ENCODE results near the gene ACTN2. TPM values are rescaled to one million over a fixed set of nuclear protein-coding genes. Genes with fewer than 3 reads are reported as not detected.

ACTN2 gene
- total RNA-seq, 4 donors from 2014 or later = 8.3 TPM; not detected in 3

DNA sequence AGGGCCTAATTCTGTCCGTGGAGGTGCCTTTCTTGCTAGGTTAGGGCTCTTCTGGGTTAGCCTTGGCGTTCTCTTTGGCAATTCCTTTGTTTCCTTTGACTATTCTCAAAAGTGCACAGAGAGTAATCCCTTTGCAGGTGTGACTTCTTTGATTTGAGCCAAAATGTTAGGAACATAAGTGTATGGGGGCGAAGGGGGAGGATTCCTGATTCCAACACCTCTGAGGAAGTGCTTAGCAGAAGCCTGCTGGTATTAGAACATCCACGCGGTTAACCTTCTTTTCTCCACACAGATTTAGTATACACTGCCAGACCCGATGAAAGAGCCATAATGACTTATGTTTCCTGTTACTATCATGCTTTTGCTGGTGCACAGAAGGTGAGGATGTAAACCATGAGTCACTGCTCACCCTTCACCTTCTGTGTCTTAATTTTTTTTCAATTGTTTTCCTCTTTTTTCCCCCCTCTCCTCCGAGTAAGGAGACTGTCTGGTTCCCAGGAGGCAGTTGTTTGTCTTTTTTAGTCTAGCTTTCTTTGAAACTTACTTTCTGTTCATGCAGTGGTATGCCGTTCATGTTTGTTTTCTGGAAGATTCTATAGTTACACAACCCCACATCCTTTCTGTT is 48.0 kb downstream of the ACTN2 start:
- Histone ChIP-seq H3K9me3 (no peaks in the 10 kb centered on the region), H3K27ac (no peak overlapping the region), H3K27me3 (no peaks in the 10 kb centered on the region), H3K4me1 (no peaks in the 10 kb centered on the region), H3K36me3 (no peaks in the 10 kb centered on the region), H3K4me3 (no peak overlapping the region)
- no peak for DNase-seq
- TF ChIP-seq, protein P1, sequence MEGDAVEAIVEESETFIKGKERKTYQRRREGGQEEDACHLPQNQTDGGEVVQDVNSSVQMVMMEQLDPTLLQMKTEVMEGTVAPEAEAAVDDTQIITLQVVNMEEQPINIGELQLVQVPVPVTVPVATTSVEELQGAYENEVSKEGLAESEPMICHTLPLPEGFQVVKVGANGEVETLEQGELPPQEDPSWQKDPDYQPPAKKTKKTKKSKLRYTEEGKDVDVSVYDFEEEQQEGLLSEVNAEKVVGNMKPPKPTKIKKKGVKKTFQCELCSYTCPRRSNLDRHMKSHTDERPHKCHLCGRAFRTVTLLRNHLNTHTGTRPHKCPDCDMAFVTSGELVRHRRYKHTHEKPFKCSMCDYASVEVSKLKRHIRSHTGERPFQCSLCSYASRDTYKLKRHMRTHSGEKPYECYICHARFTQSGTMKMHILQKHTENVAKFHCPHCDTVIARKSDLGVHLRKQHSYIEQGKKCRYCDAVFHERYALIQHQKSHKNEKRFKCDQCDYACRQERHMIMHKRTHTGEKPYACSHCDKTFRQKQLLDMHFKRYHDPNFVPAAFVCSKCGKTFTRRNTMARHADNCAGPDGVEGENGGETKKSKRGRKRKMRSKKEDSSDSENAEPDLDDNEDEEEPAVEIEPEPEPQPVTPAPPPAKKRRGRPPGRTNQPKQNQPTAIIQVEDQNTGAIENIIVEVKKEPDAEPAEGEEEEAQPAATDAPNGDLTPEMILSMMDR (IDR thresholded peaks at IDR 0.05) = no peak
- no peak for TF ChIP-seq POLR2A (IDR thresholded peaks at IDR 0.05)

DNA sequence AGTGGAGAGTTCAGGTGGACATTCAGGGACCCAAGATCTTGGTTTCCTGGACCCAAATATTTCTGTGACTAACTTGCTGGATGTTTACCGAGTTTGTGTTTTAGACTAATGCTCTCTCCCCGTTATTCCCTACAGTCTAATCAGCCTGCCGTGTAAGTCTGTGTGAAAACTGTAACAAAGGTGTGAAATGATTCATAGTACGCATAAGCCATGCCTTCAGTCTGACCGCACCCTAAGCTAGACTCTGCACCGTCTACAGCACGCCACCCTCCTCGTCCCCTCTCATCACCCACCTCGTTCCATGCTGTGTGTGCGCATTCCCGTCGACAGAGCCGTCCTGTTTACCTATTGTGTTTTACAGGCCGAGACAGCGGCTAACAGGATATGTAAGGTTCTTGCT is 50.5 kb downstream of the ACTN2 start:
- Histone ChIP-seq H3K4me3 (no peak overlapping the region), H3K27ac (no peak overlapping the region), H3K36me3 (no peaks in the 10 kb centered on the region), H3K27me3 (no peaks in the 10 kb centered on the region), H3K9me3 (no peaks in the 10 kb centered on the region), H3K4me1 (no peaks in the 10 kb centered on the region)
- TF ChIP-seq, protein P1 (IDR thresholded peaks at IDR 0.05) = no peak
- TF ChIP-seq POLR2A (IDR thresholded peaks at IDR 0.05) = no peak
- DNase-seq = no peak

DNA sequence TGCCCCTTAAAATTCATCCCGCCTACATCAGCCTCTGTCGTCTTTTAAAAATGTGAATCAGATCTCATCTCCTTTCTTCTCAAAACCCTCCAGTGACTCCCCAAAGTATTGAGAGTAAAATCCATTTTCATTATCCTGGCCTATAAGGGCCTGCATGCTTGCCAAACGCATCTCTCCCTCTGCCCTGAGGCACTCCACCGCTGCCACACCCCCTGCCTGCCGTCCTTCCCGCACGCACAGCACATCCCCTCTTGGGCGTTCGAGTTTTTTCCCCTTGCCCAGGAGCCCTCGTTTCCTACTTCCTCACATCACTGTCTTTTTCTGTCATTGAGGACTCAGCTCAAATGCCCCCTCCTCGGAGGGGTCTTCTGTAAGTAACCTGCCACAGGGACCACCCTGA is 55.5 kb downstream of the ACTN2 start:
- Histone ChIP-seq H3K27me3 (no peaks in the 10 kb centered on the region), H3K9me3 (no peaks in the 10 kb centered on the region), H3K27ac (no peak overlapping the region), H3K4me1 (no peaks in the 10 kb centered on the region), H3K4me3 (no peak overlapping the region), H3K36me3 (no peaks in the 10 kb centered on the region)
- DNase-seq = no peak
- TF ChIP-seq POLR2A (IDR thresholded peaks at IDR 0.05) = no peak
- TF ChIP-seq, protein P1 (IDR thresholded peaks at IDR 0.05) = no peak

DNA sequence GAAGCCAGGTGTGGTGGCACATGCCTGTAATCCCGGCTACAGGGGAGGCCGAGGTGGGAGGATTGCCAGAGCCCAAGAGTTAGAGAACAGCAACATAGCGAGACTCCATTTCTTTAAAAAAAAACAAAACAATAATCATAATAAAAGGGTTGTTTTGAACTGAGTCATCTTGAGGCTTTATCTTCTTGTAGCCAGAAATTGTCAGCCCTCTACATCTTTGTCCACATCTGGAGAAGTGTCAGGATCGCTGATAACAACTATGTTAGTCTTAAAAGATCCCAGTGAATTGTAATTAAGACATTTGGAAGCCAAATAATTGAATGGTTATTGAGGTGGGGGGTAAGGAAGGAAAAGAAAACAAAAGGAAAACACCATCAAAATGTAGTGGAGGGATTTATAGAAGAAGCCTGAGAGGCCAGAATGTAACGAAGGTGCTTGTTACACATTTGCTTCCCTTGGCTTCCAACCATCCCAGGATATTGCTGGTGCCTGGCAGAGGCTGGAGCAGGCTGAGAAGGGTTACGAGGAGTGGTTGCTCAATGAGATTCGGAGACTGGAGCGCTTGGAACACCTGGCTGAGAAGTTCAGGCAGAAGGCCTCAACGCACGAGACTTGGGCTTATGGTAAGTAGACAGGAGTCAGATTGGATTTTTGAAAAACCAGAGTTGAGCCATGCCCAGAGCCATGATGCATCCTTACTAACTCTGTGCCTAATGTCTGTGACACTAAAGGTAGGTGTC is 56.3 kb downstream of the ACTN2 start:
- no peak overlapping the region for H3K27ac ChIP-seq
- H3K4me1 ChIP-seq = no peaks in the 10 kb centered on the region
- no peak overlapping the region for H3K4me3 ChIP-seq
- no peaks in the 10 kb centered on the region for H3K36me3 ChIP-seq
- H3K9me3 ChIP-seq = no peaks in the 10 kb centered on the region
- no peak for DNase-seq
- TF ChIP-seq, protein P1 (IDR thresholded peaks at IDR 0.05) = no peak
- no peak for TF ChIP-seq POLR2A (IDR thresholded peaks at IDR 0.05)
- H3K27me3 ChIP-seq = no peaks in the 10 kb centered on the region

DNA sequence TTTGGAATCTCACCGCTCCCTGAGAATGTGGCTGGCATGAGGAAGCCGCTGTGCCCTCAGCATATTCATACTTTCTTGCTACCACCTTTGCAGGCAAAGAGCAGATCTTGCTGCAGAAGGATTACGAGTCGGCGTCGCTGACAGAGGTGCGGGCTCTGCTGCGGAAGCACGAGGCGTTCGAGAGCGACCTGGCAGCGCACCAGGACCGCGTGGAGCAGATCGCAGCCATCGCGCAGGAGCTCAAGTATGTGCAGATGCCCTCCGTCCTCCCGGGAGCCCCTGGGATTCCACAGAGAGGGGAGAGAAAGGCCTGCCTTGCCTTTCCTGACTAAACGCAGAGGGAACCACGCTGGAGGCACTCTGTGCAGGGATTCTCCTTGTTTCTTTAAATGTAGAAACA is 58.2 kb downstream of the ACTN2 start:
- TF ChIP-seq, protein P1 (IDR thresholded peaks at IDR 0.05) = no peak
- TF ChIP-seq POLR2A (IDR thresholded peaks at IDR 0.05) = no peak
- Histone ChIP-seq H3K36me3 (no peaks in the 10 kb centered on the region), H3K4me1 (no peaks in the 10 kb centered on the region), H3K27ac (no peak overlapping the region), H3K27me3 (no peaks in the 10 kb centered on the region), H3K9me3 (no peaks in the 10 kb centered on the region), H3K4me3 (no peak overlapping the region)
- no peak for DNase-seq
